H1 (cell line): ENCODE measurements around the gene GARS1. TPM values are rescaled to one million over a fixed set of nuclear protein-coding genes. Genes with fewer than 3 reads are reported as not detected.

Experiments used
- CTCF ChIA-PET: fragments of 300-600 bp; sonication (Branson Sonifier 250); formaldehyde crosslinking; loops from one replicate; lab custom pipeline; 2021; ENCODE audit not compliant: partially characterized antibody; lab: Charles Lee
- POLR2A ChIA-PET: fragments of 300-600 bp; sonication (Branson Sonifier 250); formaldehyde crosslinking; loops from one replicate; lab custom pipeline; 2021; ENCODE audit warnings: inconsistent platforms; ENCODE audit not compliant: partially characterized antibody; lab: Charles Lee
- DNase-seq, 2 experiments: peaks; one replicate each; pipeline versions ENCODE4 v3.0.0 to v3.0.0-alpha.2; 2010 to 2022; ENCODE audit warnings: low spot score in 2 of 2, low read depth in 1 of 2, mixed read lengths in 1 of 2
- FAIRE-seq: peaks from 2 replicates; lab custom pipeline; 2011; peaks lifted over from hg19 to GRCh38; lab: Jason Lieb, UNC
- H2AFZ ChIP-seq: 2 replicates; pipeline ENCODE4 v1.8.1; 2012; ENCODE audit warnings: low read length, inconsistent platforms
- H2AK5ac ChIP-seq: 2 replicates; pipeline ENCODE4 v1.6.1; 2013; ENCODE audit warnings: low read depth, low read length
- H2BK120ac ChIP-seq: replicated peaks from 2 replicates; pipeline ENCODE3; 2013; ENCODE audit warnings: low read depth, low read length, inconsistent platforms
- H2BK12ac ChIP-seq: 2 replicates; pipeline ENCODE4 v1.6.1; 2013; ENCODE audit warnings: low read depth, low read length
- H2BK15ac ChIP-seq: 2 replicates; pipeline ENCODE4 v1.6.1; 2013; ENCODE audit warnings: low read length
- H2BK20ac ChIP-seq: 2 replicates; pipeline ENCODE4 v1.6.1; 2013; ENCODE audit warnings: low read length
- H2BK5ac ChIP-seq: 2 replicates; pipeline ENCODE4 v1.6.1; 2013; ENCODE audit warnings: low read depth, low read length
- H3K14ac ChIP-seq: 2 replicates; pipeline ENCODE4 v1.6.1; 2013; ENCODE audit warnings: inconsistent platforms; ENCODE audit not compliant: insufficient read length
- H3K18ac ChIP-seq: 2 replicates; pipeline ENCODE4 v1.6.1; 2013; ENCODE audit warnings: low read length; ENCODE audit errors: extremely low read depth
- H3K23ac ChIP-seq: 2 replicates; pipeline ENCODE4 v1.6.1; 2013; ENCODE audit warnings: inconsistent platforms; ENCODE audit not compliant: insufficient read length
- H3K23me2 ChIP-seq: 2 replicates; pipeline ENCODE4 v1.6.1; 2013; ENCODE audit warnings: low read depth, low read length
- H3K27ac ChIP-seq: 2 replicates; pipeline ENCODE4 v1.6.1; 2011; ENCODE audit warnings: low read depth, low read length, inconsistent platforms
- H3K27me3 ChIP-seq, 4 experiments: replicated peaks in 1 of 4; 1 replicate in 1 of 4; 2 replicates in 3 of 4; pipeline versions ENCODE4 v1.6.1 to v1.8.1; 2011 to 2013; ENCODE audit warnings: low read length in 3 of 4, mild to moderate bottlenecking in 3 of 4, inconsistent platforms in 2 of 4, mixed read lengths in 2 of 4, moderate library complexity in 1 of 4; ENCODE audit not compliant: control insufficient read depth in 3 of 4, insufficient read depth in 3 of 4; ENCODE audit errors: extremely low read depth in 1 of 4
- H3K36me3 ChIP-seq, 4 experiments: 2 replicates each; pipeline versions ENCODE4 v1.6.1 to v1.8.1; 2011 to 2013; ENCODE audit warnings: mild to moderate bottlenecking in 4 of 4, low read length in 3 of 4, moderate library complexity in 2 of 4, control low read depth in 1 of 4, inconsistent platforms in 1 of 4; ENCODE audit not compliant: insufficient read depth in 4 of 4, control insufficient read depth in 2 of 4
- H3K4ac ChIP-seq: replicated peaks from 2 replicates; pipeline ENCODE3; 2013; ENCODE audit warnings: low read length, low read depth, mixed read lengths, inconsistent platforms; ENCODE audit not compliant: insufficient read length
- H3K4me1 ChIP-seq, 4 experiments: replicated peaks in 1 of 4; 1 replicate in 1 of 4; 2 replicates in 3 of 4; pipeline versions ENCODE4 v1.6.1 to v1.8.1; 2011 to 2013; ENCODE audit warnings: low read length in 3 of 4, inconsistent platforms in 2 of 4, mixed read lengths in 1 of 4; ENCODE audit not compliant: insufficient read depth in 4 of 4, control insufficient read depth in 3 of 4
- H3K4me2 ChIP-seq, 2 experiments: 2 replicates each; pipeline versions ENCODE4 v1.6.1 to v1.8.1; 2011 to 2013; ENCODE audit warnings: low read depth in 2 of 2, low read length in 2 of 2, control low read depth in 1 of 2, inconsistent platforms in 1 of 2, mild to moderate bottlenecking in 1 of 2; ENCODE audit not compliant: insufficient read depth in 1 of 2
- H3K4me3 ChIP-seq, 4 experiments: fragments of 200-600, 300-600 bp in 1 of 4; sonication (generic), shearing (Covaris generic), sonication (Bioruptor Twin) in 1 of 4; 2 replicates each; pipeline versions ENCODE4 v1.5.1 to v1.8.1; 2011 to 2016; ENCODE audit warnings: low read length in 4 of 4, low read depth in 3 of 4, control low read depth in 2 of 4, inconsistent platforms in 2 of 4, mild to moderate bottlenecking in 2 of 4, mixed read lengths in 1 of 4, moderate library complexity in 1 of 4; ENCODE audit not compliant: insufficient read depth in 2 of 4; ENCODE audit errors: extremely low read depth in 1 of 4
- H3K56ac ChIP-seq: replicated peaks from 2 replicates; pipeline ENCODE3; 2013; ENCODE audit warnings: low read depth, mild to moderate bottlenecking, mixed read lengths, low read length, inconsistent platforms; ENCODE audit not compliant: insufficient read length
- H3K79me1 ChIP-seq: 2 replicates; pipeline ENCODE4 v1.6.1; 2013; ENCODE audit warnings: low read depth, low read length, control low read depth
- H3K79me2 ChIP-seq, 2 experiments: 2 replicates each; pipeline versions ENCODE4 v1.6.1 to v1.8.1; 2012 to 2013; ENCODE audit warnings: low read length in 2 of 2, mild to moderate bottlenecking in 2 of 2, inconsistent platforms in 1 of 2; ENCODE audit not compliant: insufficient read depth in 2 of 2, control insufficient read depth in 1 of 2
- H3K9ac ChIP-seq, 4 experiments: replicated peaks in 1 of 4; 1 replicate in 1 of 4; 2 replicates in 3 of 4; pipeline versions ENCODE4 v1.6.1 to v1.8.1; 2011 to 2013; ENCODE audit warnings: low read depth in 3 of 4, low read length in 3 of 4, control low read depth in 2 of 4, mild to moderate bottlenecking in 2 of 4, moderate library complexity in 2 of 4, inconsistent platforms in 1 of 4; ENCODE audit errors: extremely low read depth in 1 of 4
- H3K9me3 ChIP-seq, 2 experiments: 2 replicates each; pipeline versions ENCODE4 v1.6.1 to v1.8.1; 2012 to 2013; ENCODE audit warnings: mild to moderate bottlenecking in 2 of 2, moderate library complexity in 2 of 2, control low read depth in 1 of 2, inconsistent platforms in 1 of 2, low read depth in 1 of 2, low read length in 1 of 2, mixed read lengths in 1 of 2; ENCODE audit not compliant: insufficient read depth in 2 of 2
- H4K20me1 ChIP-seq, 2 experiments: replicated peaks in 1 of 2; 2 replicates each; pipeline versions ENCODE3 to v1.8.1; 2011 to 2013; ENCODE audit warnings: inconsistent platforms in 2 of 2, low read length in 2 of 2, mild to moderate bottlenecking in 1 of 2; ENCODE audit not compliant: insufficient read depth in 2 of 2, control insufficient read depth in 1 of 2
- H4K5ac ChIP-seq: 2 replicates; pipeline ENCODE4 v1.6.1; 2013; ENCODE audit warnings: low read length, low read depth, mixed read lengths, inconsistent platforms; ENCODE audit not compliant: insufficient read length
- H4K8ac ChIP-seq: 2 replicates; pipeline ENCODE4 v1.8.0; 2013; ENCODE audit warnings: mild to moderate bottlenecking, moderate library complexity, low read length, inconsistent platforms; ENCODE audit not compliant: insufficient read depth; ENCODE audit errors: extremely low read depth
- H4K91ac ChIP-seq: replicated peaks from 2 replicates; pipeline ENCODE3; 2013; ENCODE audit warnings: low read length, mixed read lengths, inconsistent platforms; ENCODE audit not compliant: insufficient read length
- CEBPB ChIP-seq: IDR thresholded peaks from 2 replicates; pipeline ENCODE4 v1.6.1; 2012; ENCODE audit warnings: low read depth, low read length
- CHD2 ChIP-seq: IDR thresholded peaks from 2 replicates; pipeline ENCODE4 v1.6.1; 2012; ENCODE audit warnings: low read length, improper control_type of control experiment
- E2F6 ChIP-seq: IDR thresholded peaks from 2 replicates; pipeline ENCODE4 v1.6.1; 2012; ENCODE audit warnings: inconsistent platforms
- FOSL1 ChIP-seq: IDR thresholded peaks from 2 replicates; pipeline ENCODE4 v1.6.1; 2011; ENCODE audit warnings: mild to moderate bottlenecking, low read depth, low read length, moderate library complexity; ENCODE audit not compliant: insufficient read depth
- JUN ChIP-seq: IDR thresholded peaks from 2 replicates; pipeline ENCODE4 v1.6.1; 2011; ENCODE audit warnings: low read depth, mild to moderate bottlenecking, improper control_type of control experiment, low read length
- KDM4A ChIP-seq: IDR thresholded peaks from one replicate; pipeline ENCODE4 v1.7.1; 2012; ENCODE audit warnings: low read depth, mild to moderate bottlenecking, moderate library complexity, low read length, inconsistent platforms; ENCODE audit not compliant: severe bottlenecking
- POLR2A ChIP-seq, 2 experiments: IDR thresholded peaks; 1 replicate in 1 of 2; 2 replicates in 1 of 2; pipeline ENCODE4 v1.6.1; 2011; ENCODE audit warnings: low read depth in 2 of 2, low read length in 2 of 2, mild to moderate bottlenecking in 2 of 2; ENCODE audit errors: control extremely low read depth in 1 of 2
- POU5F1 ChIP-seq: IDR thresholded peaks from 2 replicates; pipeline ENCODE4 v1.6.1; 2011; ENCODE audit warnings: low read depth, mild to moderate bottlenecking, low read length, moderate library complexity
- RAD21 ChIP-seq, 2 experiments: IDR thresholded peaks in 1 of 2; conservative IDR thresholded peaks in 1 of 2; 2 replicates each; pipeline ENCODE4 v1.6.1; 2011; ENCODE audit warnings: low read depth in 2 of 2, low read length in 2 of 2, improper control_type of control experiment in 1 of 2, inconsistent platforms in 1 of 2, mild to moderate bottlenecking in 1 of 2, moderate library complexity in 1 of 2
- RBBP5 ChIP-seq: IDR thresholded peaks from 2 replicates; pipeline ENCODE4 v1.7.1; 2012; ENCODE audit warnings: low read depth, mild to moderate bottlenecking, inconsistent platforms, low read length, moderate library complexity, borderline replicate concordance
- SP1 ChIP-seq: IDR thresholded peaks from 2 replicates; pipeline ENCODE4 v1.6.1; 2011; ENCODE audit warnings: low read depth, low read length
- SP4 ChIP-seq: IDR thresholded peaks from 2 replicates; pipeline ENCODE4 v1.6.1; 2012; ENCODE audit warnings: low read length, inconsistent platforms
- SRF ChIP-seq: IDR thresholded peaks from 2 replicates; pipeline ENCODE4 v1.6.1; 2011; ENCODE audit warnings: mild to moderate bottlenecking, low read depth, low read length, moderate library complexity
- SUZ12 ChIP-seq: fragments of 200-600 bp; sonication (generic); IDR thresholded peaks from 2 replicates; pipeline ENCODE4 v1.6.1; 2012; ENCODE audit warnings: mild to moderate bottlenecking, inconsistent platforms, low read length, moderate library complexity, mixed read lengths
- WGBS, 2 experiments: shearing (Covaris generic) in 1 of 2; methylation state at CpG; one replicate each; pipeline versions ENCODE4 v1.1.6 to v1.1.7; 2013 to 2015; ENCODE audit warnings: low lambda C conversion rate in 2 of 2, mixed read lengths in 2 of 2, inconsistent platforms in 1 of 2, low coverage in 1 of 2, missing lambda C conversion rate in 1 of 2; ENCODE audit not compliant: insufficient replicate concordance in 2 of 2, insufficient coverage in 1 of 2, insufficient read length in 1 of 2; ENCODE audit errors: extremely low coverage in 1 of 2, missing lambda C conversion rate in 1 of 2; 5-methylcytosine and 5-hydroxymethylcytosine counted together
- polyA plus RNA-seq, 7 experiments: library from polyadenylated mRNA; depleted of rRNA in 3 of 7; stranded (reverse) in 5 of 7; unstranded in 2 of 7; fragments of >200 nt in 5 of 7; fragments of 200-250 nt in 2 of 7; gene quantifications; 1 replicate in 5 of 7; 2 replicates in 1 of 7; 4 replicates in 1 of 7; pipeline versions ENCODE4 v1.2.1 to v1.2.3, GENCODE V29; 2011 to 2013; ENCODE audit warnings: missing spikeins in 2 of 7, mixed read lengths in 2 of 7
- total RNA-seq: library from RNA; stranded (reverse); fragmentation: NEBNext Ultra II Directional; extraction: Animal tissue kit (Norgen Biotek cat#: 25700); gene quantifications from 2 replicates; pipeline ENCODE4 v1.2.1, GENCODE V29; 2021

GARS1 gene
- total and polyA plus RNA-seq, 2 of the 8 experiments (the other 6 are each of a cell fraction or from before 2014, with no cell fraction given): 270 to 476 TPM

- FAIRE-seq: no peak
- H3K4me3 ChIP-seq: no peak overlapping the region
- no peak overlapping the region for H2BK12ac ChIP-seq
- TF ChIP-seq JUN (no peak), FOSL1 (no peak), CHD2 (no peak), POLR2A (IDR thresholded peaks at IDR 0.05; ENCODE audit: control extremely low read depth in 1 of 2, low read depth in 2 of 2, low read length in 2 of 2) (no peak), SRF (no peak), SUZ12 (no peak), KDM4A (no peak), RAD21 (IDR thresholded peaks at IDR 0.05 in 1 of 2, conservative IDR thresholded peaks at IDR 0.05 in 1 of 2; ENCODE audit: low read depth in 2 of 2, low read length in 2 of 2) (no peak), RBBP5 (no peak), SP1 (no peak), SP4 (no peak), E2F6 (no peak), CEBPB (no peak), POU5F1 (no peak)
- H4K8ac ChIP-seq: no peak overlapping the region
- no peak overlapping the region for H3K14ac ChIP-seq
- peaks cover 2 to 4% of the 10 kb centered on the region in 2 experiments for H4K20me1 ChIP-seq
- H2AK5ac ChIP-seq: no peak overlapping the region
- ChIA-PET CTCF (interaction anchor here (1.4 to 1.9 kb wide), 2 partner anchors 18 to 104 kb away, joined by 4 to 9 read pairs; no protein-coding TSS in a partner anchor), POLR2A (interaction anchor here (1.1 to 13.7 kb wide), 9 partner anchors 10 to 91 kb away, joined by 3 to 217 read pairs (median 5); no protein-coding TSS in a partner anchor)
- H3K56ac ChIP-seq: no peak overlapping the region
- no peak overlapping the region for H3K4ac ChIP-seq
- no peaks in the 10 kb centered on the region; a peak in 1 of 4 replicates for H3K79me2 ChIP-seq
- H4K91ac ChIP-seq: no peak overlapping the region
- no peak overlapping the region for H2BK15ac ChIP-seq
- H3K9me3 ChIP-seq: no peaks in the 10 kb centered on the region
- H2BK20ac ChIP-seq: no peak overlapping the region
- no peak overlapping the region for H3K23ac ChIP-seq
- no peak overlapping the region for H3K18ac ChIP-seq
- no peak overlapping the region for H4K5ac ChIP-seq
- H3K36me3 ChIP-seq: peaks cover 25 to 54% (median 46%) of the 10 kb centered on the region in 4 experiments
- H3K9ac ChIP-seq: no peak overlapping the region
- H3K4me1 ChIP-seq: no peaks in the 10 kb centered on the region
- H3K27me3 ChIP-seq: no peaks in the 10 kb centered on the region
- no peak overlapping the region for H3K27ac ChIP-seq
- no peaks in the 10 kb centered on the region; the same call in 1 of the 2 replicates for H3K23me2 ChIP-seq
- H2BK5ac ChIP-seq: no peak overlapping the region
- 94% methylated on average over 6 of the region's 6 CpGs; no CpG with 5 or more reads in 1 of the 2 experiments for WGBS, 2 experiments
- DNase-seq: no peak
- no peak overlapping the region for H3K4me2 ChIP-seq
- H2AFZ ChIP-seq: no peak overlapping the region
- H2BK120ac ChIP-seq: no peak overlapping the region
- no peaks in the 10 kb centered on the region; the same call in 1 of the 2 replicates for H3K79me1 ChIP-seq
Observed at GRCh38 chr7:30635798-30636197, 41.1 kb downstream of the GARS1 start.
